Activated CD4-positive, alpha-beta T cell treated with anti-CD3 and anti-CD28 coated beads, Interleukin-2, Interleukin-6, amounts not matched to agents 100 ng/mL and 50 ng/mL, durations not matched to agents 16 hours and 8 hours (primary cell): ENCODE results near the gene GNA14.
"Not testable (repeated sequence)": the region's sequence is repeated elsewhere in the genome, so short reads cannot be mapped to it uniquely, and the experiment has no call there.

Experiments used
- DNase-seq: peaks from one replicate; pipeline ENCODE4 v3.0.0-alpha.2; 2020

Gene GNA14

DNA sequence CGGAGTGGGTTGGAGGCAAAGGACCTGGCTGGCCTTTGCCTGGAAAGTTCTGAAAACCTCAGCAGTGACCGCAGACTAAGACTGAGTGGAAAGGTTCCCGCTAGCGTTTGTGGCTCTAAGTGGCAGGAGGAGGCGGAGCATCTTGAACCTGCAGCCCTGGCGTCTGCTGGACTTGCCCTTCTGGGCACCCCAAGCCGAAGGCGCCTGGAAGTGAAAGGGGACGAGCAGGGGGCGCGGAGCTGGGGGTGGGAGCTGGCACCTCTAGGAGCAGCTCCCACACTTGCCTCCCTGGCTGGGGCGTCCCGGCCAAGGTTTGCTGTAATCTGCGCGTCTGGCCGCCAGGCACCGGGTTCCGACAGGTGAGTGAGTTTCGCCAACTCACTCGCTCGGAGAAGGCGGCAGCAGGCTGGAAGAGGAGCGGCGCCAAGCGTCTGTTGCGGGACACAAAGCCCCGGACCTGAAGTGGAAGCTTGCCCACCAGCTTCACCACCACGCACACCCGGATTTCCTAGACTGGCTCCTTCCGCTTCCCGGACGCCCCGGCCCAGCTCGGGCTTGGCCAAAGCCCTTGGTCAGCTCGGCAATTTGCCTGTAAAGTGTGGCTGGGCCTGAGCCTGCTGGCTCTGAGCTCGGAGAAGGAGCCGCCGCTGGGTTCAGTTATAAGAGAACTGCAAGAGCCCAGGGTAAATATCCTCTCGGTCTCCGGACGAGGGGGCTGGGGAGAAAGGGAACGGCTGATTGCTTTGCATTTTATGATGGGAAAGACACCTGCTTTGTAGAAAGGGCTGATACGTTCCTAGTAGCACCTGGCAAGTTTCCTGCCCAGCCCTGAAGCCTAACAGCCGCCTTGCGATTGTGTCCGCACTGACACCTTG, at the start of gene GNA14:
Gene GNA14 (minus strand): TSS at position 89 of the 875 bp plus-strand sequence. CDS start 529 bp downstream, outside the sequence.
- DNase-seq = peak; percentile 8

DNA sequence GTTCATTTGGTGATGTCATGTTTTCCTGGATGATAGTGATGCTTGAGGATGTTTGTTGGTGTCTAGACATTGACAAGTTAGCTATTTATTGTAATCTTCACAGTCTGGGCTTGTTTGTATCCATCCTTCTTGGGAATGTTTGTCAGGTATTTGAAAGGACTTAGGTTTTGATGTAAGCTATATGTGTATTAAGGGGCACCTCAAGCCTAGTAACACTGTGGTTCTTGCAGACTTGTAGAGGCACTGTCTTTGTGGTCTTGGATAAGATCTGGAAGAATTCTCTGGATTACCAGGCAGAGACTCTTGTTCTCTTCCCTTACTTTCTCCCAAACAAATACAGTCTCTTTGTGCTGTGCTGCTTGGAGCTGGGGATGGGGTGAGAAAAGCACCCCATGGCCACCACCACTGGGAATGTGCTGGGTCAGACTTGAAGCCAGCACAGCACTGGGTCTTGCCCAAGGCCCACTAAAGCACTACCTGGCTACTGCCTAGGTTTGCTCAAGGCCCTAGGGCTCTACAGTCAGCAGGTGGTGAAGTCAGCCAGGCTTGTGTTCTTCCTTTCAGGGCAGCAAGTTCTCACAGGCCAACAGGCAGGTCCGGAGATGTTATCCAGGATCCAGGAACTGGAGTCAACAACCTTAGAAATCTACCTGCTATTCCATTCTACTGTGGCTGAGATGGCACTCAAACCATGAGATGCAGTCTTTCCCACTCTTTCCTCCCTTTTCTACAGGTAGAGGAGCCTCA, 49.3 kb upstream of the GNA14 start:
- DNase-seq = no peak

DNA sequence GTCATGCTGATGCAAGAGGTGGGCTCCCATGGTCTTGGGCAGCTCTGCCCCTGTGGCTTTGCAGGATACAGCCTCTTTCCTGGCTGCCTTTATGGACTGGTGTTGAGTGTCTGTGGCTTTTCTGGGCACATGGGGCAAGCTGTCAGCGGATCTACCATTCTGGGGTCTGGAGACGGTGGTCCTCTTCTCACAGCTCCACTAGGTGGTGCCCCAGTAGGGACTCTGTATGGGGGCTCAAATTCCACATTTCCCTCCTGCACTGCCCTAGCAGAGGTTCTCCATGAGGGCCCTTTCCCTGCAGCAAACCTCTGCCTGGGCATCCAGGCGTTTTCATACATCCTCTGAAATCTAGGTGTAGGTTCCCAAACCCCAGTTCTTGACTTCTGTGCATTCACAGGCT, 42.6 kb upstream of the GNA14 start:
- DNase-seq = not testable (repeated sequence)

DNA sequence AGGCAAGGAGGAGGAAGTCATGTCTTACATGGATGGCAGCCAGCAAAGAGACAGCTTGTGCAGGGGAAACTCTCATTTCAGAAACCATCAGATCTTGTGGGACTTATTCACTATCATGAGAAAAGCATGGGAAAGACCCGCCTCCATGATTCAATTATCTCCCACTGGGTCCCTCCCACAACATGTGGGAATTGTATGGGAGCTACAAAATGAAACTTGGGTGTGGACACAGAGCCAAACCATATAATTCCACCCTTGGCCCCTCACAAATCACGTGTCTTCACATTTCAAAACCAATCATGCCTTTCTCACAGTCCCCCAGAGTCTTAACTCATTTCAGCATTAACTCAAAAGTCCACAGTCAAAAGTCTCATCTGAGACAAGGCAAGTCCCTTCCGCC, 42.0 kb upstream of the GNA14 start:
- DNase-seq = not testable (repeated sequence)

DNA sequence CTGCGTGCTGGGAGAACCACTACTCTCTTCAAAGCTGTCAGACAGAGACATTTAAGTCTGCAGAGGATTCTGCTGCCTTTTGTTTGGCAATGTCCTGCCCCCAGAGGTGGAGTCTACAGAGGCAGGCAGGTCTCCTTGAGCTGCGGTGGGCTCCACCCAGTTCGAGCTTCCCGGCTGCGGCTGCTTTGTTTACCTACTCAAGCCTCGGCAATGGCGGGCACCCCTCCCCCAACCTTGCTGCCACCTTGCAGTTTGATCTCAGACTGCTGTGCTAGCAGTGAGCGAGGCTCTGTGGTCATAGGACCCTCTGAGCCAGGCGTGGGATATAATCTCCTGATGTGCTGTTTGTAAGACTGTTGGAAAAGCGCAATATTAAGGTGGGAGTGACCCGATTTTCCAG, 39.6 kb upstream of the GNA14 start:
- not testable (repeated sequence) for DNase-seq

DNA sequence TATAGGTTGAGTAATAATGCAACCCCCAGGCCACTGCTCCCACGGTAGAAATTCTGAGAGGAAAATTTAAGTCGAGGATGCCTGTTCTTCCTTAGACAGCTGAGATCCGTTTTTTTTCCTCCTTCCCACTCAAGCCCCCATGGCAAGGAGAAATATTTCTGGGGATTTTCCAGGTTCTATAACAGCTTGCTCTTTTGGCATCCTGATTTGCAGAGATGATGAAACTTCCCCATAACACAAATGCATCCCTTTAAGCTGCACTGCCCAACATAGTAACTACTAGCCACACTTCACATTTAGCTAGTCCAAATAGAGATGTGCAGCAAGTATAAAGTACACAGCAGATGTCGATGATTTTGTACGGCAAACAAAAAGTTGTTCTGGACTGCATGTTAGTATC, 32.5 kb upstream of the GNA14 start:
- no peak for DNase-seq

DNA sequence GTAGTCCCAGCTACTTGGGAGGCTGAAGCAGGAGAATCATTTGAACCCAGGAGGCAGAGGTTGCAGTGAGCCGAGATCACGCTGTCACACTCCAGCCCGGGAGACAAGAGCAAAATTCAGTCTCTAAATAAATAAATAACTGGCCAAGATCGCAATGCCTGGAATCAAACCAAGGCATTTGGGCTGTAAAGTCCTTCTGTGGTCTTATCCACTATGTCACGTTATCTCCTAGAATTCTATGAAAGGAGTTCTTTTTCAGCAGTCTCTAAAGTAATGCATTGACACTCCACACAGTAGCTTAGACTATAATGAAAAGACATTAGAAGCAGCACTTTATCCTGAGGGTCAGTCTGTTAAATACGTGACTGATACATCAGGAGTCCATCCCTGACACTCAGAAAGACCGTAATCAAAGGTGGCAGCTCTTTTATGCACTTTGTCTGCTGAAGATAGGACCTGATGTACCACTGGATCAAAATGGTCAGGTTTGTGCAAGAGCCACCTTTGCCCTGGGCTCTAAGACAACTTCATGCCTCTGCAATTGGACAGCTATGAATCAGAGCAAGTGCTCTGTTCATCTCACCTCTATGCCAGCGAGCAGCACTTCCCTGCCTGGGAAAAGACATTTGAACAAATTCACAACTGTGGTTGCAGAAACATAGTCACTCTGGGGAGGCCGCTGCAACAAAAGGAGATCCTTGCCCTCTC, 31.7 kb upstream of the GNA14 start:
- no peak for DNase-seq

DNA sequence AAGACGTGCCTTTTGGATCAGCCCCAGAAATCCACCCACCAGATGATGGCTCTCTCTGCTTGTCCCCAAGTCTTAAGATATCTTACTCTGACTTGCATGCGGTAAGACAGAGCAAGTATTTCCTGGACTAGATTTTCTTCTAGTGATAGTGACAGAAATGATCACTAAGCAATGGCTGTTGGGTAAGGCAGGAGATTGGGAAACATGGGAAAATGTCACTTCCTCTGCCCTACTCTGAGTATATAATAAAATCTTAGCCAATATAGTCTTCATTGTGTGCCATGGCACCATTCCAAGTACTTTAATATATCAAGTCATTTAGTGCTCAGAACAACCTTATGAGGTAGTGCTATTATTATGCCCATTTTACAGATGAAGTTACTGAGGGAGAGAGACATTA, 31.0 kb upstream of the GNA14 start:
- no peak for DNase-seq

DNA sequence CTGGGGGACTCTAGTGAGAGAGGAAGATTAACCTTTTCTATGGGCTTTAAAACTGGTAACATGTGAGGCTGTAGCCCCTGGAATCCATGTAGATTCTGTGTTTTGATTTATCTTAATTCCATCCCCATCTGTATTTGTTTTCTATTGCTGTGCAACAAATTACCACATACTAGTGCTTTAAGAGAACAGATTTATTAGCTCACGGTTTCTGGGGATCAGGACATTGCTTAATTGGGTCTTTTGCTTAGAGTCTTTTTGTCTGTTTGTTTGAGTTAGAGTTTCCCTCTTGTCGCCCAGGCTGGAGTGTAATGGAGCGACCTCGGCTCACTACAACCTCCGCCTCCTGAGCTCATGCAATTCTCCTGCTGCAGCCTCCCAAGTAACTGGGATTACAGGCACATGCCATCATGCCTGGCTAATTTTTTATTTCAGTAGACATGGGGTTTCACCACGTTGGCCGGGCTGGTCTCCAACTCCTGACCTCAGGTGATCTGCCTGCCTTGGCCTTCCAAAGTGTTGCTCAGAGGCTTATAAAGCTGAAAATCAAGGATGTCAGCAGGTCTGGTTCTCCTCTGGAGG, 29.9 kb upstream of the GNA14 start:
- no peak for DNase-seq

DNA sequence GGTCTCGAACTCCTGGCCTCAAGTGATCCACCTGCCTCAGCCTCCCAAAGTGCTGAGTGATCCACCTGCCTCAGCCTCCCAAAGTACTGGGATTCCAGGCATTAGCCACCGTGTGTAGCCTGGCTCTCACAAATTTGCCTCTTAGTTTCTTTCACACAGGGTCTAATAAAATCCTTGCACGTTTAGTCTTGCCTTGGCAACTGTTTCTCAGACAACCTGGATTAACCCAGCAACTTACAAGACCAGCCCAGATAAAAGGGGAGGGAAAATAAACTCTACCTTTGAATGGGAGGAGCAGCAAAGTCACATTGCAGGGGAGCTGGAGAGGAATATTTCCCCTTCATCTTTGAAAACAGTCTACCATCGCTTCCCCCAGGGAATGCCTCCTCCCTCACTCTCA, 29.3 kb upstream of the GNA14 start:
- no peak for DNase-seq

DNA sequence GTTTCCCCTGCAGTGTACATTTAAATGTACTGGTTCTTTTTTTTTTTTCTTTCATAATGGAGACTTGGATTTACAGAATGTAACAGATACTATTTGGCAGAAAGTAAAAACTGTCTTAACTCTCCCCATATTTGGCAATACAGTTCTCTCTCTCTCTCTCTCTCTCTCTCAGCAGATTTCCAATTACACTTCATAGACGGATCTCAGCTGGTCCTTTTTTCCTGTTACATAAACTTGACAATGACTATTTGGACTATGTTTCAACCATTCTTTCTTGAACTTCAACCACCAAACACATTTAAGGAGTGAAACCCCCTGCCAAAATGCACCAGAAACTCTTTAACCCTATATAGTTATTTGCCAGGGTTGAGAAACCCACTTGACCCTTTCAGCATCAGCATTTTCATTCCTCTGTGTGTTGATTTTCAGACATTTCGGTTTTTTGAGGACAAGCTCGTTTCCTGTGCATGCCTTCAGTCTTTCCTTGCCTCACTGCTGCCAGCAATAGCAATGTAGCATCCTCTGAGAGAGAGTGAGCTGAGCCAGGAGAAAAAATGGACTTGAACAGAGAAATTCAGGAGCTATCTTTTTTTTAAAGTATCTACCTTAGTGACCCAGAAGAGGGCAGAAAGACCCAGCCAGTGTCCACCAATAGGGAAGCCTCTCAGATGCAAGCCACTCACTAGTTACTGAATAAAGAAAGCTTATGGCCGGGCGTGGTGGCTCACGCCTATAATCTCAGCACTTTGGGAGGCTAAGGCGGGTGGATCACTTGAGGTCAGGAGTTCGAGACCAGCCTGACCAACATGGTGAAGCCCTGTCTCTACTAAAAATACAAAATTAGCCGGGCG, 26.0 kb upstream of the GNA14 start:
- DNase-seq = no peak

DNA sequence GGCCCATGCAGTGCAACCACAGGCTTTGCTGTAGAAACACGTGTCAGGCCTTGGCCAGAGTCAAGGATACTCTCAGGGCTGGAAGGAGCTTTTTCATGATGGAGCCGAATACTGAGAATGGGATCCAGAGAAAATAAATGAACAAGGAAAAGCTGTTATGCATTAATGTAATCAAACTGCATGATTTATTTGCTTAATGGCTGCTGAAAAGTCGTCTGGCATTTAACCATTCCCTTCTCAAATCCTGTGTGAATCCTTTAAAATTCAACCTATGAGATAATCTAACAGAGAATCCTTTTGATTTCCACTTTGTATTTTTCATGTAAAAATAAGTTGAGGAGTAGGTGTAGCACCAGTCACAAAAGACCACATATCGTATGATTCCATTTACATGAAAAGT, 24.1 kb upstream of the GNA14 start:
- no peak for DNase-seq

DNA sequence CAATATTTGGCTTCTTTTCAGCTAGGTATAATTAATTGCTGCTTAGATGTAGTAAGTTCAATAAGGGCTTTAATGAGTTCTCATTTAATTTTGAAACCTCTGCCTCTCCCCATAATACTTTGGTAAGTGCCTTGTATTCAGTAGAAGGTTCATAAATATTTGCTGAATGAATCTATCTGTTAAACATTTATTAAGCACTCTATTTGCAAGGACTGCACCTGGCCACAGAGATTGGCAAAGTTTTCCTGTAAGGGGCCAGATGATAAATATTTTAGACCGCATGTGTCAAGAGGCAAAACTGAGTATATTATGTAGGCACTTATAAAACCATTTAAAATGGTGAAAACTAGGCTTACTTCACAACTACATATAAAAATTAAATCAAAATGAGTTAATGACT, 19.0 kb upstream of the GNA14 start:
- no peak for DNase-seq

DNA sequence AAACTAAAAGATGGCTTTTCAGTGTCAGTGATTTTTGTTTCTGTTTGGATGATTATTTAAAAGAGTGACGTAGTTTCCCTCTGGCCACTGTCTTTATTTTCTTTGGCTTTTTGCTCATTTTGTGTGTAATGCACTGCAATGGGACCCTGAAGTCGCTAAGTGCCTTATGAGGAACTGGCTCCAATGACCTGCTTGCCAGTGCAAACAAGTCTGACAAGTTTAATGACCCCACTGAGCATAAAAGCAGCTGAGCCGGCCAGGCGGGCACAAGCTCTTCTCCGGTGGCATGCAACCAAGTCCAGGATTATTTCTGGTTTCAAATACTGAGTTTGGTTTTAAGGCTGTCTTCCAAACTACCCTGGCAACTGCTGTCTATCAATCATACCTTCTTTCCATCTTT, 15.6 kb upstream of the GNA14 start:
- DNase-seq = no peak

DNA sequence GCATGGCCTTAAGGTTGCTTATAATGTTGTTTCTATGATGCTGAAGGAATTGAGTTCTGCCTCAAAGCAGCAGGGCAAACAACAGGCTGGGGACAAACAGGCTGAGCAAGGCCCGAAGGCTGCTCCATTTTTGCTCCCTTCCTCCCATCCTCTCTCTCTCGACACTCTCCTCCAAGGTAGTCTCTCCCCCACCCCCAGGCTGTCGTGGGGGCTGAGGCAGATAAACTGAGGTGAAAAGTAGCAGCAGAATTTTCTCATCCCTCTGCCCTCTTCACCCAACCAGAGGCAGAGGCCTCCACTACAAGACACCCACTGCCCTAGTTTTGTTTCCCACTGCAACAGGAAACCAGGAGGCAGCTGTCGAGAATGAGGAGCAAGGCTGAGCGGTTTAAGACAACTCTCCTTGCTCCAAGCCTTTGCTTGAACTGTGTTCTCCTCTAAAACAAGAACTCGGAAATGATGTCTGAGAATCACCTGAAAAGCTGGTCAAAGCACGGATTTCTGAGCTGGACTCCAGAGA, 13.5 kb upstream of the GNA14 start:
- DNase-seq = no peak

DNA sequence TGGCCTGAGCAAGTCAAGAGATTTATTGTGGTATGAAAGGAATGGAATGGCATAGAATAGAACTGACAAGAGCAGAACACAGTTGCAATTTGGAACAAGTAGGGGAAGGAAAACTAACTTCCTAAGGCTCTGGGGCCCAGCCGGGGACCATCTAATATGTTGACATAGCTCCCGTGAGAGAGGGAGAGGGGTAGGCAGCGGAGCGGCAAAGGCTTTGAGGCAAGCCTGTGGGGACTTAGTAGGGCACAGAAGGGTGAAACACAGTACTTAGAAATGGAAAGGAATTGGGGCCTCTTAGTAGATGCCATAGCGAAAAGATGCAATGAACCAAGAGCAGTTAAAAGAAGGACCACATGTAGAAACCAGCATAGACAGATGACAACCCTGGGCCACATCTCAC, 11.8 kb upstream of the GNA14 start:
- DNase-seq = no peak

DNA sequence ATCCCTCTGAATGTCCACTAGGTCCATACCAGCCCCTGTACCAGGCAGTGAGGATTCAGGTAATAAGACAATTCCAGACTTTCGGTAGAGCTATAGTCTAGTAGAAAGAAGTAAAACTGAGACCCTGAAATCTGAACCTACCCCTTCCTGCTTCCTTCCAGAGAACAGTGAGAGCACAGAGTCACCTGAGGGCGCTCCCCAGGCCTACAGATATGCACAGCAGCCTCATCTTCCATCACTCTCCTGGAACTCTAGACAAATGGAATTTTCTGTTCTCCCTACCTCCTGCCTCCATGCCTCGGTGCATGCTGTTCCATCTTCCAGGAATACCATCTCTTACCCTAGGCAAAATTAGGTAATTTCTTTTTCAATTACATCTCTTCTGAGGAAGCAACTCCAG, 3.1 kb upstream of the GNA14 start:
- no peak for DNase-seq

DNA sequence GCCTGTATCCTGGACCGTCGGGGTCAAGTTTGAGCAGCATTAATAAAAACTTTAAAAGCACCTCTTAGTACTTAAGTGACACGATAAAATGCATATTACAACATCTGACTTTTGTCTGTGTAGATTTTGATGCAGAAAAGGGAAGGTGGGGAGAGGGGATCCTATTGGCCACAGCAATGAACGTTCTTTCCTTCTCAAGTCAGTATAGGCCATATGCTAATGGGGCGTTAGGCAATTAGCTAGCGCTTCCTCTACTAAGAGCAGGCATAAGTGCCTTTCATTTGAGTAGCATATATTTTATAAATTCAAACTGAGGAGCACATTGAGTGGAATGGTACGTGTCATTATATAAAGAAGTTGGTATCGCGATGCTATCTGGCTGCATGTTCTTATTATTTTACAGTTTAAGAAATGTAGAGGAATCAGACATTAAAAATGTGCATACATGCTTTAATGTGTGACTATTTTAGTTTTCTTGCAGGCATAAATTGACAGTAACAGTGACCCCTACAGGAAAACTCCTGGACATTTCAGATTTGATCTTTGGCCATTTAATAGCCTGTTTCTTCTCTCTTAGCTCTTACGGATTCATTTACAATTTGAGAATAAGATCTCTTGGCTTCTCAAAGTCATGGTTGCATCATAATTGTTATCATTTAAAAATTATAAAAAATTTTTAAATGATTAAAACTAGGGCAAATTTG, 1.1 kb upstream of the GNA14 start:
- peak; percentile 1 for DNase-seq

DNA sequence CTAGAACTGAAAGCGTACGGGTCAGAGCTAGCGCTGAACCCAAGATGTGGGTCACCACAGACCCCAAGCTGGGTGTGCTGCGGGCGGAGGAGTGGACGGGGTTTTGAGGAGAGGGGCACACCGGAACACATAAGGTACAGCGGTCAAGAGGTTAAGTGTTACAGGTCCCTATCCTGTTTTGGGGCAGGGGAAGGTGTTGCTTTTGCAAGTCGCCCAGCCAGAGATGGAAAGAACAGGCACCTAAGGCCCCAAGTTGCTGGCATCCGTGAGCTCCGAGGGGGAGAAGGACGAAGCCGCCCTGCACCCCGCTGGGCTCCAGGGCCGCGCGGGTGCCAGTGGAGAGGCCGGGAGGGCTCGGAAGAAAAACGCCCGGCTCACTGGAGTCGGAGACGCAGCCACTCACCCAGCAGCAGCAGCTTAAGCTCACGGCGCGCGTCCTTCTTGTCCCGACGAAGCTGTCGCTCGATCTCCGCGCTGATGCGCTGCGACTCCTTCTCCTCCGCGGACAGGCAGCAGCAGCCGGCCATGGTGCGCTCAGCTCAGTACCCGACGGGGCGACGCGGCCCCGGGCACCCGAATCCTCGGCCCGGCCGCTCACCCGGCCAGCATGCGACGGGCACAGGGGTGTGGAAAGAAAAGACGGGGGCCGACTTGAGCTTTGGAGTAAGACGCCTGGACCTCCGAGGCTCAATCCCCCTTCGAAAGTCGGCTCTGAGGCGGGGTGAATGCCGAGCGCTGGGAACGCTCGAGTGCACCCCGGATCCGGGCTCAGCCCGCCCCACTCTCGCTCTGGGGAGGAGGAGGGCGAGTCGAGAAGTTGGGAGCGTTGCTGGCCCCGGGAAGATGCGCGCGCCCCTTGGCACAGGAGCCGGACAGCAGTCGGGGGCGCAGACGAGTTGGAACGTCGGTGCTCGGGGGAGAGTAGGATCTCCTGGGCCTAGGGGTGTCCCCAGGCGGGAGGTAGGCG, 572 bp downstream of the GNA14 start:
- DNase-seq = peak; percentile 9

DNA sequence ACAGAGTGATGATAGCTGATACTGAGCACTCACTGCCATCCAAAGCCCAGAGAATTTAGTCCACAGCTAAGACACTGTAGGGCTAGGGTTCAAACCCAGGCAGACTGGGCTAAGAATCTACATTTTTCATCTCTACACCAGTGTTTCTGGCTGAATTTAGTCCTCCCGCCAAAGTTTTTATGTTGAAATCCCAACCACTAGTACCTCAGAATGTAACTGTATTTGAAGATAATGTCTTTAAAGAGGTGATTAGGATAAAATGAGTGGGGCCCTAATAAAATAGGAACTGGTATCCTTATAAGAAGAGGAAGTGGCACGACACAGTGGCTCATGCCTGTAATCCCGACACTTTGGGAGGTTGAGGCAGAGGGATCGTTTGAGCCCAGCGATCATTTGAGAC, 4.3 kb downstream of the GNA14 start:
- DNase-seq = no peak
